Neuronal stem cell (in vitro differentiated cells): ENCODE results near the gene IMMP2L.

ENCODE experiments used
- DNase-seq: peaks from one replicate; pipeline ENCODE4 v3.0.0-alpha.2; 2013; ENCODE audit warnings: low spot score
- H2AFZ ChIP-seq: one replicate; pipeline ENCODE4 v1.6.1; 2013; ENCODE audit warnings: mild to moderate bottlenecking, low read length, inconsistent platforms
- H2AK5ac ChIP-seq: 2 replicates; pipeline ENCODE4 v1.6.1; 2013; ENCODE audit warnings: low read depth, mild to moderate bottlenecking, inconsistent platforms, low read length, moderate library complexity, mixed read lengths
- H2BK120ac ChIP-seq: 2 replicates; pipeline ENCODE4 v1.6.1; 2013; ENCODE audit warnings: low read depth, mild to moderate bottlenecking, inconsistent platforms, low read length, moderate library complexity, mixed read lengths
- H2BK12ac ChIP-seq: one replicate; pipeline ENCODE4 v1.6.1; 2013; ENCODE audit warnings: low read length, inconsistent platforms
- H2BK15ac ChIP-seq: 2 replicates; pipeline ENCODE4 v1.6.1; 2013; ENCODE audit warnings: mild to moderate bottlenecking, low read length, inconsistent platforms, mixed read lengths
- H2BK5ac ChIP-seq: one replicate; pipeline ENCODE4 v1.6.1; 2013; ENCODE audit warnings: inconsistent platforms, mild to moderate bottlenecking, low read length, moderate library complexity
- H3K14ac ChIP-seq: one replicate; pipeline ENCODE4 v1.6.1; 2013; ENCODE audit warnings: low read length, inconsistent platforms
- H3K18ac ChIP-seq: 2 replicates; pipeline ENCODE4 v1.6.1; 2013; ENCODE audit warnings: low read length, inconsistent platforms
- H3K23ac ChIP-seq: 2 replicates; pipeline ENCODE4 v1.6.1; 2013; ENCODE audit warnings: low read depth, mild to moderate bottlenecking, mixed read lengths, low read length, inconsistent platforms; ENCODE audit not compliant: poor library complexity
- H3K27ac ChIP-seq: replicated peaks from 3 replicates; pipeline ENCODE4 v1.5.1; 2013; ENCODE audit warnings: low read length, inconsistent platforms
- H3K27me3 ChIP-seq, 3 experiments: 2 replicates each; pipeline ENCODE4 v1.6.1; 2013; ENCODE audit warnings: low read length in 3 of 3, mild to moderate bottlenecking in 2 of 3, inconsistent platforms in 1 of 3, low read depth in 1 of 3, mixed read lengths in 1 of 3, moderate library complexity in 1 of 3; ENCODE audit not compliant: control insufficient read depth in 3 of 3, insufficient read depth in 3 of 3
- H3K36me3 ChIP-seq, 2 donors: replicated peaks in 1 of 2; 2 replicates each; pipeline ENCODE4 v1.6.1; 2013; ENCODE audit warnings: low read length in 2 of 2; ENCODE audit not compliant: control insufficient read depth in 2 of 2, insufficient read depth in 2 of 2
- H3K4ac ChIP-seq: 2 replicates; pipeline ENCODE4 v1.6.1; 2013; ENCODE audit warnings: inconsistent platforms, mild to moderate bottlenecking, low read length, moderate library complexity
- H3K4me1 ChIP-seq, 2 donors: 1 replicate in 1 of 2; 2 replicates in 1 of 2; pipeline ENCODE4 v1.6.1; 2013; ENCODE audit warnings: low read length in 2 of 2, low read depth in 1 of 2; ENCODE audit not compliant: control insufficient read depth in 2 of 2, insufficient read depth in 1 of 2
- H3K4me2 ChIP-seq: one replicate; pipeline ENCODE4 v1.6.1; 2013; ENCODE audit warnings: mild to moderate bottlenecking, low read length, inconsistent platforms; ENCODE audit not compliant: insufficient read depth, poor library complexity, severe bottlenecking
- H3K4me3 ChIP-seq, 2 donors: 2 replicates each; pipeline ENCODE4 v1.5.1; 2013; ENCODE audit warnings: low read length in 2 of 2, mild to moderate bottlenecking in 2 of 2, inconsistent platforms in 1 of 2, moderate library complexity in 1 of 2
- H3K79me1 ChIP-seq: one replicate; pipeline ENCODE4 v1.6.1; 2013; ENCODE audit warnings: low read depth, mild to moderate bottlenecking, inconsistent platforms, low read length, moderate library complexity
- H3K9ac ChIP-seq: one replicate; pipeline ENCODE4 v1.6.1; 2013; ENCODE audit warnings: mild to moderate bottlenecking, low read depth, low read length, inconsistent platforms; ENCODE audit not compliant: poor library complexity
- H3K9me3 ChIP-seq, 2 donors: replicated peaks in 1 of 2; 2 replicates each; pipeline versions ENCODE3 to v1.6.1; 2013; ENCODE audit warnings: low read length in 2 of 2, mild to moderate bottlenecking in 2 of 2, inconsistent platforms in 1 of 2, low read depth in 1 of 2, mixed read lengths in 1 of 2, moderate library complexity in 1 of 2; ENCODE audit not compliant: control insufficient read depth in 2 of 2, insufficient read depth in 1 of 2
- H4K8ac ChIP-seq: one replicate; pipeline ENCODE4 v1.6.1; 2013; ENCODE audit warnings: low read depth, mild to moderate bottlenecking, inconsistent platforms, low read length, moderate library complexity
- H4K91ac ChIP-seq: one replicate; pipeline ENCODE4 v1.6.1; 2013; ENCODE audit warnings: low read length, low read depth, mild to moderate bottlenecking, inconsistent platforms; ENCODE audit not compliant: poor library complexity
- WGBS, 2 donors: extraction: QIAGEN DNeasy Blood & Tissue Kit; methylation state at CpG; one replicate each; pipeline ENCODE4 v1.1.7; 2013; ENCODE audit warnings: missing lambda C conversion rate in 2 of 2, mixed read lengths in 1 of 2; ENCODE audit not compliant: insufficient read length in 2 of 2, insufficient replicate concordance in 1 of 2; ENCODE audit errors: extremely low coverage in 2 of 2; 5-methylcytosine and 5-hydroxymethylcytosine counted together

IMMP2L gene

GRCh38 chr7:111059833-111060232 is 502.5 kb downstream of the IMMP2L start:
- Histone ChIP-seq H3K23ac (no peak overlapping the region), H3K9ac (no peak overlapping the region), H4K8ac (no peak overlapping the region), H2BK12ac (no peak overlapping the region), H3K4ac (no peak overlapping the region), H3K4me2 (no peak overlapping the region), H4K91ac (no peak overlapping the region), H2BK120ac (no peak overlapping the region), H3K18ac (no peak overlapping the region), H3K14ac (no peak overlapping the region), H3K27ac (no peak overlapping the region), H3K9me3 (peaks cover 8 to 22% of the 10 kb centered on the region in 2 donors), H3K4me1 (no peaks in the 10 kb centered on the region), H2BK5ac (no peak overlapping the region), H3K4me3 (no peak overlapping the region), H3K27me3 (no peaks in the 10 kb centered on the region), H2AK5ac (no peak overlapping the region), H2BK15ac (no peak overlapping the region), H3K79me1 (no peaks in the 10 kb centered on the region), H2AFZ (no peak overlapping the region), H3K36me3 (no peaks in the 10 kb centered on the region)
- no peak for DNase-seq

- Histone ChIP-seq H3K23ac (no peak overlapping the region), H3K9me3 (peaks cover 3 to 7% of the 10 kb centered on the region in 2 donors), H3K27ac (no peak overlapping the region), H4K91ac (no peak overlapping the region), H2BK15ac (no peak overlapping the region), H3K79me1 (no peaks in the 10 kb centered on the region), H3K4ac (no peak overlapping the region), H3K18ac (no peak overlapping the region), H3K4me3 (no peak overlapping the region), H2AFZ (no peak overlapping the region), H3K14ac (no peak overlapping the region), H3K4me1 (no peaks in the 10 kb centered on the region), H2AK5ac (no peak overlapping the region), H2BK5ac (no peak overlapping the region), H2BK120ac (no peak overlapping the region), H3K27me3 (no peaks in the 10 kb centered on the region), H3K36me3 (no peaks in the 10 kb centered on the region), H3K4me2 (no peak overlapping the region), H4K8ac (no peak overlapping the region), H3K9ac (no peak overlapping the region), H2BK12ac (no peak overlapping the region)
- no CpG with 5 or more reads among the region's 4 CpGs for WGBS, 2 donors
- DNase-seq: no peak
Measured at GRCh38 chr7:111057066-111057465, 505.2 kb downstream of the IMMP2L start.

GRCh38 chr7:111056371-111056770 is 505.9 kb downstream of the IMMP2L start:
- Histone ChIP-seq H2BK15ac (no peak overlapping the region), H2BK5ac (no peak overlapping the region), H4K91ac (no peak overlapping the region), H2AFZ (no peak overlapping the region), H3K23ac (no peak overlapping the region), H3K27ac (no peak overlapping the region), H2AK5ac (no peak overlapping the region), H3K36me3 (no peaks in the 10 kb centered on the region), H3K79me1 (no peaks in the 10 kb centered on the region), H2BK120ac (no peak overlapping the region), H3K9me3 (peaks cover 3% of the 10 kb centered on the region in 2 donors), H2BK12ac (no peak overlapping the region), H3K4ac (no peak overlapping the region), H3K4me3 (no peak overlapping the region), H3K18ac (no peak overlapping the region), H4K8ac (no peak overlapping the region), H3K4me2 (no peak overlapping the region), H3K27me3 (no peaks in the 10 kb centered on the region), H3K9ac (no peak overlapping the region), H3K14ac (no peak overlapping the region), H3K4me1 (peaks cover 0 to under 1% of the 10 kb centered on the region in 2 donors)
- no peak for DNase-seq
- WGBS, 2 donors: no CpG with 5 or more reads among the region's 2 CpGs

GRCh38 chr7:111053035-111053434 is 509.3 kb downstream of the IMMP2L start:
- Histone ChIP-seq H3K4ac (no peak overlapping the region), H3K4me2 (no peak overlapping the region), H3K14ac (no peak overlapping the region), H3K9ac (no peak overlapping the region), H3K36me3 (no peaks in the 10 kb centered on the region), H2BK120ac (no peak overlapping the region), H3K79me1 (no peaks in the 10 kb centered on the region), H2AK5ac (no peak overlapping the region), H3K4me1 (peaks cover 0 to 19% of the 10 kb centered on the region in 2 donors), H4K91ac (no peak overlapping the region), H2BK12ac (no peak overlapping the region), H3K27me3 (no peaks in the 10 kb centered on the region), H2BK5ac (no peak overlapping the region), H4K8ac (no peak overlapping the region), H2BK15ac (no peak overlapping the region), H3K9me3 (peaks cover 3% of the 10 kb centered on the region in 2 donors), H3K18ac (no peak overlapping the region), H3K4me3 (no peak overlapping the region), H3K27ac (no peak overlapping the region), H3K23ac (no peak overlapping the region), H2AFZ (no peak overlapping the region)
- DNase-seq: no peak
- no CpG with 5 or more reads among the region's 2 CpGs for WGBS, 2 donors
